GM19397 (cell line): ENCODE data around the gene RASL12.
"Not testable (repeated sequence)": the region's sequence is repeated elsewhere in the genome, so short reads cannot be mapped to it uniquely, and the experiment has no call there.

Source experiments
- ATAC-seq: cut with Tn5 transposase; IDR thresholded peaks from one replicate; pipeline ENCODE4 v1.9.1; 2021; ENCODE audit warnings: mild to moderate bottlenecking, moderate library complexity; ENCODE audit not compliant: unreplicated experiment

RASL12 gene

GRCh38 chr15:65056106-65056505 lies 11.7 kb downstream of the RASL12 start:
- ATAC-seq, result no peak

DNA sequence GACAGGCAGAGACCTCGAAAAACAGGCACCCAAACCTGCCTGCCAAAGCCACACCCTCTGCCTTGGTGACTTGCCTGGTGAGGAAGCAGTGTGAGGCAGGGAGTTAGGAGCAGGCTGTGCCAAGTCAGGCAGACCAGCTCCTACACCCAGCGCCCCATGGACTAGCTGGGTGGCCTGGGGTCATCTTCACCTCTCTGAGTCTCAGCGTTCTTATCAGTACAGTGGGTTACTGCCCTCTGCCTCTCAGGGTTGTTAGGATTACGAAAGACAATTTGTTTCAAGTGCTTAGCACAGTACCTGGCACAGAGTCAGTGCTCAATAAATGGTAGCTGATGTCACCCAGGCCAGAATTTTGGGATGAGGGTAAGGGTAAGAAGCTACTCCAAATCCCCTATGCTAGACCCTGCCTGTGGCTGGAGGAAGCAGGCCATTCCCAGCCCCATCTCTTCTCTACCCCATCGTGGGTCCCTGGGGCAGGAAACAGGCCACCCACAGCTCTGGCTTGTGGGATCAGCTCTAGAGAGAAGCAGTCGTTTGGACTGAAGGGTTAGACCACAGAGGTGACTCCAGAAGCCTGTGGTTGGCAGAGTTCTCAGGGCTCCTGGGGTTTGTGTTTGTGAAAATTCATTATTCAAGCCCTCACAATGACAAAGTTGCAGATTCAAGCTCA lies 12.5 kb downstream of the RASL12 start:
- ATAC-seq, result no peak

DNA sequence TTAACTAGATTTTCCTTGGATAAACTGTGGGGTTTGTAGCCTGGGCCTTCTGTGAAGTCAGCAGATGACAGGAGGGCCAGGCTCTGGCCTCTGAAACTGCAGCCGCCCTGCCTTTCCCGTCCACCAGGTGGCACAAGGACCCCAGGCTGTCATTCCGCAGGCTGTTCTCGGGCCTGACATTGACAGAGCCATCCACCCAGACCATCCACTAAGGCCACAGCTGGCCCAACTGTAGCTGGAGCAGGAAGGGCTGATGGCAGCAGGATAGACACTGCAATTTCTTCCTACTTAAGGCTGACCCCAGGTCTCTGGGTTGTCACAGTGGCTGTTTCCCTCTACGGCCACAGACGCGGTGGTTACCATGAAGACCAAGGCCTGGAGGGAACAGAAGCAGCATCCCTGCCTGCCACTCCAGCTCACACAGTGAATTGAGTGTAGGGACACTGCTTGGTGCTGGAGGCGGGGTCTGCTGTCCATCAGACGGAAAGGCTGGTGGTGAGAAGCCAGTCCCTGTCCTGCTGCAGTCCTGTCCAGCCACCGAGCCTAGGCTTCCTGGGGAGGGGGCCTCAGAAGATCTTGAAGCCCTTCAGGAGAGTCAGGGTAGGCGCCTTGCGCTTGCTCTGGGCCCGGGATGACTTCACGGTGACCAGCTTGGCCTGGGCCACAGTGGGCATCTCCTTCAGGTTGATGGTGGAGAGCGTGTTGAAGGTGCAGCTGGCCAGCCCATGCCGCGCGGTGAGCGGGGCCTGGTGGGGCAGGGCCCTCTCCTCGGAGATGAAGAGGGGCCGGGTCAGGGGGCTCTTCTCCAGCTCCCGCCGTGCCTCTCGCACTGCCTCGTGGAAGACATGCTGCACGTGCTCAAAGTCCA lies 13.2 kb downstream of the RASL12 start:
- ATAC-seq, result no peak

- ATAC-seq, result no peak
These were observed 14.8 kb downstream of the RASL12 start for GRCh38 chr15:65052956-65053355.

GRCh38 chr15:65051266-65051665 lies 16.5 kb downstream of the RASL12 start:
- no peak for ATAC-seq

- ATAC-seq, result no peak
These were observed 17.5 kb downstream of the RASL12 start for GRCh38 chr15:65050270-65050669.

GRCh38 chr15:65049418-65049840 lies 18.4 kb downstream of the RASL12 start:
- ATAC-seq, result peak; percentile 84

- no peak for ATAC-seq
These were observed 19.6 kb downstream of the RASL12 start for GRCh38 chr15:65048241-65048640.

DNA sequence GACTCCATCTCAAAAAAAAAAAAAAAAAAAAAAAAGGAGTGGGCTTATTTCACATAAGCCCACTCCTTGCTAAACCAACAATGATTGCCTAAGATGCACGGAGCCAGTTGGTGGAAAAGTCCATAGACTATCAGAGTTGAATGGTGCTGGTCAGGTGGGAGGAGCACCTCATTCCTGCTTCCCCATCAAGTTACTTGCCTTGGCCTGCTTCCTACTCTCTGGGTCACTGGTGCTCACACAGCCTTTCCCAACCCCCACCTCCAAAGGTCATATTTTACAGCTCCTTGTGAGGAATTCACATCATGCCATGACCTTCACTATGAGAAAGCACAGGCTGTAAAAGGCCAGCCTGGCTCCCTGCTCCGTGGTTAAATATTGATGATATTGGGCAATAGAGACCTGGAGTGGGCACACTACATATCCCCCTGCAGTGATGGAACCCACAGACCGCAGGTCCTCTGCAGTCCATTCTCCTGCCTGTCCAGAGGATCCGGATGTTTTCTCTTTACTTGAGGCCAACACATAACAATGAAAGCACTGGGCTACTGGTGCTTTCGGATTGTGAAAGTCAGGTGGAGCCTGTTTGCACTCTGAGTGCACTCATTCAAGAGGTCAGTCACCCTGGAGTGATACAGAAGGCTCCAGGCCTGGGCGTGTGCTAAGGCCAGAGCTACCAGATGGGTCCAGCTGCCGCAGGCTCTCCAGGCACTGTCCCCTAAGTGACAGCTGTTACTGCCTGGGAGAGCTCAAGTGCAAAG lies 22.9 kb downstream of the RASL12 start, which contains the start of gene SLC51B:
Gene SLC51B (plus strand): TSS at position 664 of the 758 bp plus-strand sequence. CDS start 4,618 bp downstream, outside the sequence.
- no peak for ATAC-seq

- ATAC-seq, result not testable (repeated sequence)
These were observed 23.6 kb downstream of the RASL12 start for GRCh38 chr15:65044218-65044617.

DNA sequence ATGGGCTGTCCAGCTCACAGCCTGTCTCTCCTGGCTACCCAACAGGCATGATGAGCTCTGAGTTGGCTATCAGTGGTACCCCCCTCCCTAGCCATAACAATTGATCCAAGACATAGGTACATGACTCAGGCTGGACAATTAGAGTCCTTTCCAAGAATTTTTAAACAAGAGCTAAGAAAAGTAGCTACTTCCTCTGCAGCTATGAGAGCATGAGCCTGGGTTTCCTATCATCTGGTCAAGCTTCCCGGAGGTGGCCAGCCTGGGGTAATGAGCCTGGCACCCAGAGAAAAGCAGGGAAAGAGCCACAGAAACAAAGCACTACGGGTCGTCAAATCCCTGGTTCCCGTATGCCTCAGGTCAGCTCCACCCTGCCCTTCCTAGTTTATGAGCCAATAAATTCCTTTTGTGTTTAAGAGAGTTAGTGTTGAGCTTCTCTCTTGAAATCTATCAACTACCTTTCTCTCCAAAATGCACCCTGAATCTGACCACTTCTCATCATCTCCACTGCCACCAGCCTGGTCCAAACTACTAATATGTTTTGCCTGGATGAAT lies 24.9 kb downstream of the RASL12 start:
- ATAC-seq, result no peak

- no peak for ATAC-seq
These were observed 26.0 kb downstream of the RASL12 start for GRCh38 chr15:65041787-65042186.

GRCh38 chr15:65040461-65040860 lies 27.3 kb downstream of the RASL12 start:
- no peak for ATAC-seq

GRCh38 chr15:65038836-65039235 lies 29.0 kb downstream of the RASL12 start:
- no peak for ATAC-seq

DNA sequence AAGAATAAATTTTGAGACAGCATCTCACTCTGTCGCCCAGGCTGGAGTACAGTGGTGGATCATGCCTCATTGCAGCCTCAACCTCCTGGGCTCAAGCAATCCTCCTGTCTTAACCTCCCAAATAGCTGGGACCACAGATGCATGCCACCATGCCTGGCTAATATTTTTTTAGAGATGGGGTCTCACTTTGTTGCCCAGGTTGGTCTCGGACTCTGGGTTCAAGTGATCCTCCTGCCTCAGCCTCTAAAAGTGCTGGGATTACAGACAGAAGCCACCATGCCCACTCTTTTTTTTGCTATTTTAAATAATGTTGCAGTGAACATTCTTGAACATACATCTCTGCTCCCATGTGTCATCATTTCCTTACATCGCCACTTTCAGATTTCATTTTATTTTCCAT lies 29.4 kb downstream of the RASL12 start:
- no peak for ATAC-seq

DNA sequence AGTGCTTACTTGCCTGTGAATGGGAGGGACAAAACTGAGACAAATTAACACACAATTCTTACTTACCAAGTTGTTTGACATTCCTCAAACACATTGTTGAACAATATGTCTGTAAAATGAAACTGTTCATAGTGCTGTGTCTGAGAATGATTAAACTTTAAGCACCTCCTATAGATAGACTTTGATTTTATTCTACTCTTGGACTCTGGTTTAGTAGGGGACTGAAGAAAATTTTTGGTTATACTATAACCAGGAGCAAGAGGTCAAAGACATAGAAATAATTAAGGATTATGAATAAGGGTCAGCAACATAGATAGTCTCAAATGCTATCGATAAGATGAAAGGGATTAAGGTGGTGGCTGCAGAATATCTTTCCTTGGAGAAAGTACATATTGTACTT lies 30.5 kb downstream of the RASL12 start:
- ATAC-seq, result no peak

GRCh38 chr15:65034719-65035118 lies 33.1 kb downstream of the RASL12 start:
- ATAC-seq, result no peak

DNA sequence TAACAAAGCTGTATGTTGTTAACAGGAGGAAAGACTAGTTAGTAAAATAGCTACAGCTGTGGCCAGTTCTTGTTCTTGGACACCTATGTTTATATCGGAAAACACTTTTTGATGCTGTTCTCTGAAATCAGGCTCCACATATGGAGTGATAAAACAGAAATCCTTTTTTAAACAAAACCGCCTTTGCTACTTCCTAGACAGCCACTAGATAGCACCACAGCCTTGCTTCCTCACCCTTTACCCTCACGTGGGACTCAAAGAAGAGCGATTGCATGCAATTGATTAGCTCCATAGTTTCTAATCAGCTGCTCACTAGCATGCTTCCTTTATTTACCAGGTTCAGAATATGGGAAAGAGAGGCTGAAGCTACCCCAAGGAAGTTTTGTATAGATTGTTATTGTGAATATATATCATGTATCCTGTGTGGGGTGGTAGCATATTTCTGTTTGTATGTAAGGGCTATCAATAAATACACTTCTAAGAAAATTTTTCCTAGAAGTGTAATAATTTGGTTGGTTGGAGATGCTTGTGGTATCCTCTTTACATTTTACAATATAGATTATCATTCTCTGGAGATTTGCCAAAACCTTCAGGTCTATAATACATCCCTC lies 34.0 kb downstream of the RASL12 start:
- no peak for ATAC-seq

GRCh38 chr15:65032801-65033537 lies 34.8 kb downstream of the RASL12 start:
- ATAC-seq, result no peak

DNA sequence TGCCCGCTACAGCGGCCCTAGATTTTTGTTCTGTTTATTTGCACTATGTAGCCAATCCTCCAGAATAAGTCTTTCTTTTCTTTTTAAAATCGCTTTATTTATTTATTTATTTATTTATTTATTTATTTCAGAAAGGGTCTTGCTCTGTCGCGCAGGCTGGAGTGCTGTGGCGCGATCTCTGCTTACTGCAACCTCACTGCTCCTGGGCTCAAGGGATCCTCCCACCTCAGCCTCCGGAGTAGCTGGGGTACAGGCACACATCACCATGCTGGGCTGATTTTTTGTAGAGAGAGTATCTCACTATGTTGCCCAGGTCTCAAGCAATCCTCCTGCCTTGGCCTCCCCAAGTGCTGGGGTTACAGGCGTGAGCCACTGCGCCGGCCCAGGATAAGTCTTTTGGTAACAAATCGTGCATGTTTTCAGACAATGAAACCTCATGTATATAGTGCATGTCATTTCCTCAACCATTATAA lies 38.0 kb downstream of the RASL12 start:
- ATAC-seq, result no peak
